Superior temporal gyrus (tissue), 1 donor: ENCODE results near the gene DIS3L2.

Experiments used
- DNase-seq: peaks from one replicate; pipeline ENCODE4 v3.0.0-alpha.2; 2016; ENCODE audit errors: extremely low spot score

The DIS3L2 gene

DNA sequence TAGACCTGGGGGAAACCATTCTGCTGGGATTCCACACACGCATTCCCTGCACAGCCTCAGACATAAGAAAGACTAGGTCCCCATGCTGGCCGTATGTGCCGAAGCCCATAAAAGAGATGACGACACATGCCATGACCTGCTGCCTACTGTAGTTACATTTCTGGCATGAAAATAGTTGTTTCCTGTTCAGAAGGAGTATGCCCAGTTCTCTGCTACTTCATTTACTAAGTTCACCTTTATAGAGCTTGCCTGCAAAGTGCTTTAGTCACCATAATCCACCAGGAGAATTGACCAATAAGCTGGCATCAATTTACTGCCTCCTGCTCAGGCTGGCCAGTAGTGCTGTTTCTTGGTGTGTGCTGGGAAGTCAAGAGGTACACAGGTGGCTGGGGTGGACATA lies 266.8 kb downstream of the DIS3L2 start:
- DNase-seq = no peak

- DNase-seq = no peak
Observed at GRCh38 chr2:232228971-232229894, 267.7 kb downstream of the DIS3L2 start.

- no peak for DNase-seq
Observed at GRCh38 chr2:232229911-232230310, 268.4 kb downstream of the DIS3L2 start.

DNA sequence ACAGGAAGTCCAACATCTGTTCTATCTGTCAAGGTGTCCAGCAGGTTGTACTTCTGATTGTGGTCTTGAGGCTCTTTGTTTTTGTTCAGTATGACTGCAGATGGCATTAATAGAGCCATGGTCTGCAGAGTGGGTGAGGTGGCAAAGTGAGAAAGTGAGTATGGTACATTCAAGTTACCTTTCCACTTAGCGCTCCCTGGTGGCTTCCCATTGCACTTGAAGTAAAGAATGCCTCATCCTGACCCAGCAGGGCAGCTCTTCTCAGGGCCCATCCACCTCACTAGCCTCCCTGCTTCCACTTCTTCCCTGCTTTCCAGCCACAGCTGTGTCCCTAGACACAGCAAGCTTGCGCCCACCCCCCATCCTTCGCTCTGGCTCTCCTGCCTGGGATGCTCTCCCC lies 269.0 kb downstream of the DIS3L2 start:
- no peak for DNase-seq

DNA sequence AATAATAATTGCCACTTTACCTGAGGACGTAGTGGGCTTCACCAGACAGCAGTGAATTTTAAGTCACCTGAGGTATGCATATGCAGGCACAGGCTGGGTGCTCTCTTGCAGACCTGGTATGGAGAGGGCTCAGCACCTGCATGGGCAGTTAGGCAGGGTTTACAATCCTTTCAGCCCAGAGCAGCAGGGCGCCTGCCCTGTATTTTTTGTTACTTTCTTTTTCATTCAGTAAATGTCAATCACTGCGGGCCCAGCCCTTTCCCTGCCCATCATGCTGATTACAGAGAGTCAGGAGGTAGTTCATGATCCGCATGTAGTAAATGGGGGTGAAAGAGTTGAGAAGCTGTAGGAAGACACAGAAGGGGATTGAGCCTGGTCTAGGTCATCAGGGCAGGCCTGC lies 270.0 kb downstream of the DIS3L2 start:
- DNase-seq = no peak

DNA sequence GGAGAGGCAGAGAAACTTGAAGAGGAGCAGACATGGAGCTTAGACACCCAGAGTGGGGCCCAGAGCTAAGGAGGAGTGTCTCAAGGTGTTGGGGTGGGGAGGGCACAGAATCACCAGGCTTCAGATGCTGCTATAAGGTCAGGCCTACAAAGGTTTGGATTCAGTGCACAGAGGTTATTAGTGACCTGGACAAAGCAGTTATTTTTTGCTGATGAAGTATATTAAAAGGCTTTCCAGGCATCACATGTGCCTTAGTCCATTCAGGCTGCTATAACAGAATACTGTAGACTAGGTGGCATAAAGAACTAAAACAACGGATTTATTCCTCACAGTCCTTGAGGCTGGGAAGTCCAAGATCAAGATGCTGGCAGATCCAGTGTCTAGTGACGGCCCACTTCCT lies 271.4 kb downstream of the DIS3L2 start:
- no peak for DNase-seq

- DNase-seq = no peak
Observed at GRCh38 chr2:232234922-232235615, 273.6 kb downstream of the DIS3L2 start.

GRCh38 chr2:232235716-232236115 lies 274.2 kb downstream of the DIS3L2 start:
- no peak for DNase-seq

GRCh38 chr2:232236200-232236599 lies 274.7 kb downstream of the DIS3L2 start:
- no peak for DNase-seq

GRCh38 chr2:232237464-232237863 lies 276.0 kb downstream of the DIS3L2 start:
- DNase-seq = no peak

GRCh38 chr2:232238108-232238507 lies 276.6 kb downstream of the DIS3L2 start:
- no peak for DNase-seq

GRCh38 chr2:232238596-232238995 lies 277.1 kb downstream of the DIS3L2 start:
- DNase-seq = no peak

GRCh38 chr2:232239951-232240681 lies 278.6 kb downstream of the DIS3L2 start:
- DNase-seq = no peak

- no peak for DNase-seq
Observed at GRCh38 chr2:232240906-232241305, 279.4 kb downstream of the DIS3L2 start.

DNA sequence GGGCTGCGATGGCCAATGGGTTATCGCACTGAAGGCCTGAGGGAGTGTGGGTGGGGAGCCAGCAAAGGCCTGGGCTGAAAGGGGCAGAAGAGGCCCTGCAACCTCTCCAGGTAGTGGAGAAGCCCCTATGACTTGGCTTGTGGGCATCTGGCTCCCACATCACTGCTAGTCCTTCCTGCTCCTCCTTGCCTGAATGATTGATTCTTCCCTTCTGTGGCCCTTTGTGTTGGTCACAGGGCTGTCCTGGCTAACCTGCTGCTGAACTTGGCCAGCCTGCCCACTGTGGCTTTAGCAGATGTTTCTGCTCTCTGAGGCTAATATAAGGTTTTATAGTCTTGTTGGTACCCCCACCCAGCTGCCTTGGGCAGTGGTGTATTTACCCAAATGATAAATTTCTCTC lies 280.8 kb downstream of the DIS3L2 start:
- DNase-seq = no peak

DNA sequence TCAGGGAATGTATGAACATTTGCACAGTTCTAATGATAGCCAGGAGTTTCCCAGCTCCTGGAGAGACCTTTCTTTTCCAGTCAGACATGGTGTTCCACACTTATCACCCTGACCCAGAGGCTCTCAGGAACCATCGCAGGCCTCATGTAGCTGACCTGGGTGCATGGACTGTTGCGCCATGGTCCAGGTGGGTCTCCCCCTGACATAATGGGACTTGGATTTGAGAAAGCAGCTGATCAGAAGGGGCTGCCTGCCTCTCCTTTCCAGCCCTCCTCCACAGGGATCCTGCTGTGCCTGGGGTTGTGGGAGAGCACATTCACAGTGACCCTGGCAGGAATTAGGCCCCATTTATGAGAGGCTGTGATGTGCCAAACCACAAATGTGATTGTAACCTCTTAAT lies 283.6 kb downstream of the DIS3L2 start:
- no peak for DNase-seq

GRCh38 chr2:232246245-232246644 lies 284.7 kb downstream of the DIS3L2 start:
- no peak for DNase-seq

GRCh38 chr2:232249096-232249495 lies 287.6 kb downstream of the DIS3L2 start:
- no peak for DNase-seq

- no peak for DNase-seq
Observed at GRCh38 chr2:232250246-232251175, 289.0 kb downstream of the DIS3L2 start.

DNA sequence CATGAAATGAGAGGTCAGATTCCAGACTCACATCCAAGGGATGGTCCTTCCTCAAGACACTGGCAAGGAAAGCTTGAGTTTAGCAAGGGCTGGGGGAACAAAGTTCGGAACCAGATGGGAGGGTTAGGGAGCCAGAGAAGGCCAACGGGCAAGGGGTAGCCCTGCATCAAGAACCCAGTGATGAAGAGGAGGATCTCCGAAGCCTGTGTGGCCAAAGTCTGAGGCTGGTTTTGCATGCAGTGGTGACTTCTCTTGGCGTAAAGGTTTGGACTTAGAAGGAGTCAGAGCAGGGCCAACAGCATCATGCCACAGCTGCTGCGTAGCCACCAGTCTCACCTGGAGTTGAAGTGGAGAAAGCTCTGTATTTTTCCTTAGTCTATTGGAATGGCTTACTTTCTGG lies 293.5 kb downstream of the DIS3L2 start:
- no peak for DNase-seq

DNA sequence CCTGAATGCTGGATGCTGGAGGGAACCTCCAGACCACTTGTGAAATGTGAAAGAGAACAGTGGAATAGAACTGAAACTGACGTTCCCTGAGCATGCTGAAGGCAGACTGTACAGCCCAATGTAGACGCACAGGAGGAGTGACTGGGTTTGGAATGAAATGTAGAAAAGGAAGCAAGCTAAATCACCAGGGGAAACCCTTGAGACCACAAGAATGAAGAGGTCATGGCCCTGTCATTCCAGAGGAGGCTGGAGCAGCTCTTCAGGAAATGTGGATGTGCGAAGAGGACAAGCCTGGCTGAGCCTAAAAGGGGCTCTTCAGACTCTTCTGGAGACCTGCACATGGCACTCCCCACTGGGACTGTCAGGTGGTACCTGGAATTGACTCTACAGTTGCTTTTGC lies 298.6 kb downstream of the DIS3L2 start:
- DNase-seq = no peak
